Endothelial cell (in vitro differentiated cells): ENCODE results near the gene TPSAB1. TPM values are rescaled to one million over a fixed set of nuclear protein-coding genes. Genes with fewer than 3 reads are reported as not detected.
"Not testable (repeated sequence)": the region's sequence is repeated elsewhere in the genome, so short reads cannot be mapped to it uniquely, and the experiment has no call there.

Experiments used
- DNase-seq: peaks from one replicate; pipeline ENCODE4 v3.0.0; 2021; ENCODE audit warnings: low spot score
- H3K27ac Mint-ChIP-seq: one replicate; pipeline ENCODE4 v1.8.0; 2021; ENCODE audit warnings: mixed read lengths, inconsistent platforms; ENCODE audit not compliant: unreplicated experiment
- H3K27me3 Mint-ChIP-seq: one replicate; pipeline ENCODE4 v1.8.0; 2021; ENCODE audit warnings: mild to moderate bottlenecking, moderate library complexity, mixed read lengths, inconsistent platforms; ENCODE audit not compliant: unreplicated experiment
- H3K36me3 Mint-ChIP-seq: one replicate; pipeline ENCODE4 v1.8.0; 2021; ENCODE audit warnings: mild to moderate bottlenecking, low read depth, mixed read lengths, inconsistent platforms; ENCODE audit not compliant: unreplicated experiment
- H3K4me1 Mint-ChIP-seq: one replicate; pipeline ENCODE4 v1.8.0; 2021; ENCODE audit warnings: mild to moderate bottlenecking, mixed read lengths, inconsistent platforms; ENCODE audit not compliant: unreplicated experiment
- H3K4me3 Mint-ChIP-seq: one replicate; pipeline ENCODE4 v1.8.0; 2021; ENCODE audit warnings: mild to moderate bottlenecking, mixed read lengths, inconsistent platforms; ENCODE audit not compliant: unreplicated experiment
- H3K9me3 Mint-ChIP-seq: one replicate; pipeline ENCODE4 v1.8.0; 2021; ENCODE audit warnings: mixed read lengths, inconsistent platforms; ENCODE audit not compliant: unreplicated experiment
- total RNA-seq: library from RNA; stranded (reverse); fragmentation: NEBNext Ultra II Directional; extraction: Animal tissue kit (Norgen Biotek cat#: 25700); gene quantifications from one replicate; pipeline ENCODE4 v1.2.1, GENCODE V29; 2021; ENCODE audit not compliant: unreplicated experiment
- TF ChIP-seq, protein P1 (sequence below): fragments of 200-600 bp; sonication (generic); IDR thresholded peaks from one replicate; pipeline ENCODE4 v1.5.0; 2021; ENCODE audit warnings: antibody characterized with exemption; ENCODE audit not compliant: unreplicated experiment

TPSAB1 gene
- total RNA-seq, 1 donor from 2014 or later, result not detected

DNA sequence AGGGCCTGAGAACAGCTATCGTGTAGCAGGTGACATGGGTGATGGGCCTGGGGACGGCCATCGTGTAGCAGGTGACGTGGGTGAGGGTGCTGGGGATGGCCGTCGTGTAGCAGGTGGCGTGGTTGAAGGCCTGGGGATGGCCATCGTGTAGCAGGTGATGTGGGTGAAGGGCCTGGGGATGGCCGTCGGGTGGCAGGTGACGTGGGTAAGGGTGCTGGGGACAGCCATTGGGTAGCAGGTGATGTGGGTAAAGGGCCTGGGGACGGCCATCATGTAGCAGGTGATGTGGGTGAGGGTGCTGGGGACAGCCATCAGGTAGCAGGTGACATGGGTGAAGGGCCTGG, 30.8 kb downstream of the TPSAB1 start:
- Mint-ChIP-seq H3K9me3 (no peaks in the 10 kb centered on the region), H3K4me3 (no peak overlapping the region)

DNA sequence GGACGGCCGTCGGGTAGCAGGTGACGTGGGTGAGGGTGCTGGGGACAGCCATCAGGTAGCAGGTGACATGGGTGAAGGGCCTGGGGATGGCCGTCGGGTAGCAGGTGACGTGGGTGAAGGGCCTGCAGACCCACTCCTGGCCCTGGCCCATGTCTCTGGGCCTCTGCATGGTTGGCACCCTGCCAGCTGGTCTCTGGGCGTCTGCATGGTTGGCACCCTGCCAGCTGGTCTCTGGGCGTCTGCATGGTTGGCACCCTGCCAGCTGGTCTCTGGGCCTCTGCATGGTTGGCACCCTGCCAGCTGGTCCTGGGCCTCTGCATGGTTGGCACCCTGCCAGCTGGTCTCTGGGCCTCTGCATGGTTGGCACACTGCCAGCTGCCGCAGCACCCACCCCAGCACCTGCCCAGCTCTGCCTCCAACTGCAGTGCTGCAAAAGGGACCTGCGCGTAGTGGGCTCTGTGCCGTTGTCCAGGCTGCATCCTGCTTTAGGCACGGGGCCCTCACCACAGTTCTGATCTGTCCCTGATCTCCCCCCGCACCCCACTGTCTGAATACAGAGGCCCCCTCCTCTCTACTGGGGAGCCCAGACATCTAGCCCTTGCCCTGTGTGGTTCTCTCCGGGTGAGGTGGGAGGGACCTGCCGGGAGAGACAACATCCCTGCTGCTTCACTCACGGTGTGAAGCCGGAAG, 31.4 kb downstream of the TPSAB1 start:
- H3K27me3 Mint-ChIP-seq, H3K9me3 Mint-ChIP-seq, H3K27ac Mint-ChIP-seq, DNase-seq, H3K36me3 Mint-ChIP-seq, H3K4me3 Mint-ChIP-seq, H3K4me1 Mint-ChIP-seq: not testable (repeated sequence)

More for the DNA sequence above, 30.8 kb downstream of the TPSAB1 start:
- Mint-ChIP-seq H3K27me3 (peaks cover 8% of the 10 kb centered on the region), H3K27ac (no peak overlapping the region), H3K4me1 (no peaks in the 10 kb centered on the region), H3K36me3 (peaks cover 8% of the 10 kb centered on the region)
- no peak for DNase-seq
- TF ChIP-seq, protein P1, sequence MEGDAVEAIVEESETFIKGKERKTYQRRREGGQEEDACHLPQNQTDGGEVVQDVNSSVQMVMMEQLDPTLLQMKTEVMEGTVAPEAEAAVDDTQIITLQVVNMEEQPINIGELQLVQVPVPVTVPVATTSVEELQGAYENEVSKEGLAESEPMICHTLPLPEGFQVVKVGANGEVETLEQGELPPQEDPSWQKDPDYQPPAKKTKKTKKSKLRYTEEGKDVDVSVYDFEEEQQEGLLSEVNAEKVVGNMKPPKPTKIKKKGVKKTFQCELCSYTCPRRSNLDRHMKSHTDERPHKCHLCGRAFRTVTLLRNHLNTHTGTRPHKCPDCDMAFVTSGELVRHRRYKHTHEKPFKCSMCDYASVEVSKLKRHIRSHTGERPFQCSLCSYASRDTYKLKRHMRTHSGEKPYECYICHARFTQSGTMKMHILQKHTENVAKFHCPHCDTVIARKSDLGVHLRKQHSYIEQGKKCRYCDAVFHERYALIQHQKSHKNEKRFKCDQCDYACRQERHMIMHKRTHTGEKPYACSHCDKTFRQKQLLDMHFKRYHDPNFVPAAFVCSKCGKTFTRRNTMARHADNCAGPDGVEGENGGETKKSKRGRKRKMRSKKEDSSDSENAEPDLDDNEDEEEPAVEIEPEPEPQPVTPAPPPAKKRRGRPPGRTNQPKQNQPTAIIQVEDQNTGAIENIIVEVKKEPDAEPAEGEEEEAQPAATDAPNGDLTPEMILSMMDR, result no peak

DNA sequence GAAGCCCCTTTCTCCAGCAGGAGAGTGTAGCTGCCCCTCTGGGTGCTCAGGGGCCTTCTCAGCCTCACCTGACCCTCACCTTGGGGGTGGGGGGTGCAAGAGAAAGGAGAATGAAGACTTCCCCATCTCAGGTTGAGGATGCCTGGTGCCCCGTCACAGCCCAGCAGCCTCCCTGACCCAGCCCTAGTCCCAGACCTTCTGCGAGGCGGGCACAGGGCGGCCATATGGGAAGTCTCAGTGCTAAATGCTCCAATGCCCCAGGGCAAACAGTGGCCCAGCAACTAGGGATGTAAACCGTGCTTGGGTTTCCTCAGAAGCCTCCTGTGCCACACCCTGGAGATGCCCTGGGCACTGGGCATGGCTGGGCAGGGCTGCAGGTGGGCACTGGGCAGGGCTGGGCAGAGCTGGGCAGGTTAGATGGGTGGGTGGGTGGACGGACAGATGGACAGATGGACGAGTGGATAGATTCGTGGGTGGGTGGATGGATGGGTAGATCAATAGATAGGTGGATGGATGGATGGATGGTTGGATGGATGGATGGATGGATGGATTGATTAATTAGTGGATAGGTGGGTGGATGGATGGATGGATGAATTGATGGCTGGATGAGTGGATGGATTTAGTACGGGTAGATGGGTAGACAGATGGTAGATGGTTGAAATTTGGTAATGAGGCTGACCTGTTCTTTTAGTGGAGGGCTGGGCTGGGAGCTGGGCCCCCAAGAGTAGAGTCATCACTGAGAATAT, 32.1 kb downstream of the TPSAB1 start:
- H3K27ac Mint-ChIP-seq, result no peak overlapping the region
- TF ChIP-seq, protein P1, result no peak
- H3K4me1 Mint-ChIP-seq, result no peaks in the 10 kb centered on the region
- H3K27me3 Mint-ChIP-seq, result peaks cover 8% of the 10 kb centered on the region
- no peak for DNase-seq
- H3K4me3 Mint-ChIP-seq, result peak overlapping the region; percentile 13
- peaks cover 8% of the 10 kb centered on the region for H3K36me3 Mint-ChIP-seq
- no peaks in the 10 kb centered on the region for H3K9me3 Mint-ChIP-seq

DNA sequence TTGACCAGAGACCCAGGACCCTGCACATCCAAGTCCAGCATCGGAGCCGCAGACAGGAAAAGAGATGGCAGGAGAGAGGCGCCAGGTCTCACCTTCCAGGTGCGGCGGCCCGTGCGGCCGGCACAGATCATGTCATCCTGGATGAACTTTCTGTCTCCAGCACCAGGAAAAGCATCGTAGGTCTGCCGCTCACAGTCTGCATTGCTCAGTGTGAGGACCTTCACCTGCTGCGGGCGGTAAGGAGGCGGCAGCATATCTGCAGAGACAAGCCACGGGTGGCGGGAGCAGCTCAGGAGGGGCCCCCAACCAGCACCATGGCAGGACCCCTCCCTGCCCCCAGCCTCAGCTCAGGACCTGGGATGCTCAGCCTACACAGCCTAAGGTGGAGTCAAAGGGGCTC, 33.3 kb downstream of the TPSAB1 start:
- H3K36me3 Mint-ChIP-seq, result peaks cover 8% of the 10 kb centered on the region
- DNase-seq, result no peak
- H3K27ac Mint-ChIP-seq, result no peak overlapping the region
- H3K4me1 Mint-ChIP-seq, result no peaks in the 10 kb centered on the region
- TF ChIP-seq, protein P1, result no peak
- H3K27me3 Mint-ChIP-seq, result peaks cover 8% of the 10 kb centered on the region
- H3K4me3 Mint-ChIP-seq, result no peak overlapping the region
- H3K9me3 Mint-ChIP-seq, result no peaks in the 10 kb centered on the region

DNA sequence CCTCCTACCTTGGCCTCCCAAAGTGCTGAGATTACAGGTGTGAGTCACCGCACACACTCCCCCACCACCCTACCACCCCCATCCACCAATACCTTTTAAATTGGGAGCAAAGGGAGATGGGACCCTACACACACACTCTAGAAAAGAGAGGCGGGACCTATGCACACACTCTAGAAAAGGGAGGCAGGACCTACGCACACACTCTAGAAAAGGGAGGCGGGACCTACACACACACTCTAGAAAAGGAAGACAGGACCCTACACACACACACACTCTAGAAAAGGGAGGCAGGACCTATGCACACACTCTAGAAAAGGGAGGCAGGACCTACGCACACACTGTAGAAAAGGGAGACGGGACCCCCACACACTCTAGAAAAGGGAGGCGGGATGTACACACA, 34.3 kb downstream of the TPSAB1 start:
- H3K27me3 Mint-ChIP-seq, result peaks cover 8% of the 10 kb centered on the region
- H3K4me3 Mint-ChIP-seq, result no peak overlapping the region
- TF ChIP-seq, protein P1, result no peak
- DNase-seq, result no peak
- H3K4me1 Mint-ChIP-seq, result no peaks in the 10 kb centered on the region
- no peak overlapping the region for H3K27ac Mint-ChIP-seq
- peaks cover 8% of the 10 kb centered on the region for H3K36me3 Mint-ChIP-seq
- H3K9me3 Mint-ChIP-seq, result no peaks in the 10 kb centered on the region
